Fibroblast of villous mesenchyme (primary cell): ENCODE data around the gene C14orf180. TPM values are rescaled to one million over a fixed set of nuclear protein-coding genes. Genes with fewer than 3 reads are reported as not detected.

Experiments used
- DNase-seq: peaks from one replicate; pipeline ENCODE4 v3.0.0-alpha.2; 2010; ENCODE audit warnings: low read depth
- H3K4me3 ChIP-seq: 2 replicates; pipeline ENCODE4 v1.5.1; 2011; ENCODE audit warnings: low read depth, mild to moderate bottlenecking, low read length
- CTCF ChIP-seq: IDR thresholded peaks from 2 replicates; pipeline ENCODE4 v1.5.1; 2012; ENCODE audit warnings: low read depth, mild to moderate bottlenecking, low read length; ENCODE audit not compliant: insufficient read depth
- total RNA-seq: library from RNA; depleted of rRNA; stranded (reverse); fragments of >200 nt; gene quantifications from 2 replicates; pipeline ENCODE4 v1.2.3, GENCODE V29; 2012

C14orf180 gene
- total RNA-seq, 1 donor = not detected

- no peak overlapping the region for H3K4me3 ChIP-seq
- no peak for DNase-seq
- no peak for TF ChIP-seq CTCF
Measured at GRCh38 chr14:104569435-104569834, 10.1 kb upstream of the C14orf180 start.

- no peak overlapping the region for H3K4me3 ChIP-seq
- no peak for DNase-seq
- no peak for TF ChIP-seq CTCF
Measured at GRCh38 chr14:104571246-104571645, 8.3 kb upstream of the C14orf180 start.

- no peak for TF ChIP-seq CTCF
- DNase-seq = no peak
- H3K4me3 ChIP-seq = no peak overlapping the region
Measured at GRCh38 chr14:104572024-104572626, 7.4 kb upstream of the C14orf180 start.

GRCh38 chr14:104572668-104573067 lies 6.9 kb upstream of the C14orf180 start:
- no peak overlapping the region for H3K4me3 ChIP-seq
- TF ChIP-seq CTCF = no peak
- DNase-seq = no peak

- DNase-seq = no peak
- TF ChIP-seq CTCF = no peak
- no peak overlapping the region for H3K4me3 ChIP-seq
Measured at GRCh38 chr14:104573930-104574329, 5.6 kb upstream of the C14orf180 start.

GRCh38 chr14:104574536-104574935 lies 5.0 kb upstream of the C14orf180 start:
- no peak for TF ChIP-seq CTCF
- H3K4me3 ChIP-seq = no peak overlapping the region
- DNase-seq = no peak

GRCh38 chr14:104574978-104575583 lies 4.5 kb upstream of the C14orf180 start:
- H3K4me3 ChIP-seq = no peak overlapping the region
- no peak for DNase-seq
- no peak for TF ChIP-seq CTCF
